Lower leg skin (tissue), 4 donors: ENCODE results near the gene SPATA45. TPM values are rescaled to one million over a fixed set of nuclear protein-coding genes. Genes with fewer than 3 reads are reported as not detected.

Source experiments
- DNase-seq, 2 donors: peaks; one replicate each; pipeline ENCODE4 v3.0.0-alpha.2; 2019; ENCODE audit warnings: low spot score in 2 of 2
- H3K4me3 ChIP-seq: fragments of 200-600 bp; sonication (generic); 2 replicates; pipeline ENCODE4 v1.5.1; 2017; ENCODE audit warnings: mild to moderate bottlenecking, low read depth; ENCODE audit not compliant: poor library complexity, severe bottlenecking
- CTCF ChIP-seq, 3 donors: fragments of 450-650 bp; IDR thresholded peaks; one replicate each; pipeline ENCODE4 v1.5.1; 2016; ENCODE audit warnings: antibody characterized with exemption in 3 of 3, mild to moderate bottlenecking in 3 of 3, moderate library complexity in 2 of 3
- POLR2A ChIP-seq, 2 donors: fragments of 450-650 bp; IDR thresholded peaks; one replicate each; pipeline ENCODE4 v1.6.1; 2016 to 2017; ENCODE audit warnings: antibody characterized with exemption in 2 of 2, mild to moderate bottlenecking in 1 of 2, moderate library complexity in 1 of 2
- WGBS, 2 donors: methylation state at CpG; one replicate each; pipeline ENCODE4 v1.1.5; 2018; 5-methylcytosine and 5-hydroxymethylcytosine counted together
- intact Hi-C: fragments of 100-400 bp; cut with DNase I; formaldehyde crosslinking; loops from one replicate; pipeline ENCODE4 v1.15.0; 2023; ENCODE audit warnings: low total_unique reads
- total RNA-seq, 4 donors: library from RNA; depleted of rRNA; stranded (reverse); fragments of >200 nt; gene quantifications; one replicate each; pipeline ENCODE4 v1.1.0, GENCODE V29; 2016

SPATA45 gene
- total RNA-seq, 4 donors from 2014 or later, result not detected

GRCh38 chr1:212814537-212815334, 32.7 kb downstream of the SPATA45 start:
- intact Hi-C loops, result loop anchor here (5.0 kb wide), 1 partner anchor 183 kb away; no protein-coding TSS in a partner anchor
- WGBS, 2 donors, result 59 to 65% methylated on average over 5 of the region's 5 CpGs
- TF ChIP-seq POLR2A (IDR thresholded peaks at IDR 0.05) (no peak), CTCF (IDR thresholded peaks at IDR 0.05) (no peak)
- no peak for DNase-seq
- no peak overlapping the region for H3K4me3 ChIP-seq

- intact Hi-C loops, result no loop called here
- TF ChIP-seq CTCF (IDR thresholded peaks at IDR 0.05), result no peak
- TF ChIP-seq POLR2A (IDR thresholded peaks at IDR 0.05), result no peak
- no peak overlapping the region for H3K4me3 ChIP-seq
- WGBS, 2 donors, result 91 to 94% methylated on average over 3 of the region's 3 CpGs
- DNase-seq, result no peak
Observed at GRCh38 chr1:212805767-212806166, 41.7 kb downstream of the SPATA45 start.

DNA sequence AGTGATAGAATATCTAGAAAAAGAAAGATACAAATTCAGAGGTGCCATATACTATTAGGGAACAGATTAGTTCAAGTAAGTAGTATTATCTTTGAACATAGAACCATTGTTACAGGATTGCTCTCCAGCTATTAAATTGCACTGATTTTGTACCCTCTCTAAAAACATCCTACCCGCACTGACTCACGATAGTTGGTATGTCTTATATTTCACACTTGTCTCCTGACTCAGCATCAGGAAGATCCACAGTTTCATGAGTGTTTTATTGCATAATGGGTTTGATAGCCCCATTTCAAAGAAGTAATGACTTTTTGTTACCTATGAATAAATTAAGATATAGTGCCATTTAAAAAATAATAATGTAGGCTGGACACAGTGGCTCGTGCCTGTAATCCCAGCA, 49.8 kb downstream of the SPATA45 start:
- TF ChIP-seq CTCF (IDR thresholded peaks at IDR 0.05), result no peak
- intact Hi-C loops, result no loop called here
- WGBS, 2 donors, result 94 to 96% methylated on average over 3 of the region's 3 CpGs
- DNase-seq, result no peak
- H3K4me3 ChIP-seq, result no peak overlapping the region

- TF ChIP-seq POLR2A (IDR thresholded peaks at IDR 0.05) (no peak), CTCF (IDR thresholded peaks at IDR 0.05) (no peak)
- 79 to 84% methylated on average over 1 of the region's 1 CpG for WGBS, 2 donors
- intact Hi-C loops, result no loop called here
- DNase-seq, result no peak
- H3K4me3 ChIP-seq, result no peak overlapping the region
Observed at GRCh38 chr1:212794561-212795014, 52.9 kb downstream of the SPATA45 start.

DNA sequence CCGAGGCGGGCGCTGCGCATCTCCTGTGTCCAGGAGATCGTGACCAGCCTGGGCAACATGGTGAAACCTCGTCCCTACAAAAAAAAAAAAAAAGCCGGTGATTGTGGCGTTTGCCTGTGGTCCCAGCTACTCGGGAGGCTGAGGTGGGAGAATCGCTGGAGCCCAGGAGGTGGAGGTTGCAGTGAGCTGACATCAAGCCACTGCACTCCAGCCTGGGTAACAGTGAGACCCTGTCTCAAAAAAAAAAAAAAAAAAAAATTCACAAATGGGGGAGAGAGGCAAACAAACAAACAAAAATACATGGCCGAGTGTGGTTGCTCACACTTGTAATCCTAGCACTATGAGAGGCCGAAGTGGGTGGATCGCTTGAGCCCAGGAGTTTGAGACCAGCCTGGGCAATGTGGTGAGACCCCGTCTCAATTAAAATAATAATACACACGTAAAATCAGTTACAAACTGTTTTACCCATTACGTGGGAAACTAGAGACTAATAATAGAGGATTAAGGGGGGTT, 55.0 kb downstream of the SPATA45 start:
- WGBS, 2 donors, result 19 to 21% methylated on average over 15 to 16 of the region's 16 CpGs
- intact Hi-C loops, result no loop called here
- peak overlapping the region; percentile 84 for H3K4me3 ChIP-seq
- no peak for TF ChIP-seq CTCF (IDR thresholded peaks at IDR 0.05)
- TF ChIP-seq POLR2A (IDR thresholded peaks at IDR 0.05), result no peak
- DNase-seq, result no peak
